ENCODE measurements around the gene AGBL4.

The AGBL4 gene

DNA sequence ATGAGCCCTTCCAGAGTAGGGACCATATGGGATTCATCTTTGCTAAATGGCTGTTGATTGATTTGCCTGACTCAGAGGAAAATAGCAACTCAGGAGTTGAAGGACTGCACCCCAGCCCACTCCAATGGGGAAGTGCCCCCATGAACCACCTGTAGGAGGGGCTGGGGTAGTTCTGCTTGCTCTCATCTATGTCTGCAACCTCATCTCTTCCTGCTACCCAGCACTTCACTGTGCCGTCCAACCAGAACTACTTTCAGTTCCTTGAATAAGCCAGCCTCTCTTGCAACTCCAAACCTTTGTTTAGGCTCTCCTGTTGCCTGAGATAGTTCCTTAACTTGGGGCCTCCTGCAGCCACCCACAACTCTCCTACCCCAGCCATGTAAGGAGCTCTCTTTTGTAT is 1273.6 kb downstream of the AGBL4 start:
- TF ChIP-seq, protein P1, sequence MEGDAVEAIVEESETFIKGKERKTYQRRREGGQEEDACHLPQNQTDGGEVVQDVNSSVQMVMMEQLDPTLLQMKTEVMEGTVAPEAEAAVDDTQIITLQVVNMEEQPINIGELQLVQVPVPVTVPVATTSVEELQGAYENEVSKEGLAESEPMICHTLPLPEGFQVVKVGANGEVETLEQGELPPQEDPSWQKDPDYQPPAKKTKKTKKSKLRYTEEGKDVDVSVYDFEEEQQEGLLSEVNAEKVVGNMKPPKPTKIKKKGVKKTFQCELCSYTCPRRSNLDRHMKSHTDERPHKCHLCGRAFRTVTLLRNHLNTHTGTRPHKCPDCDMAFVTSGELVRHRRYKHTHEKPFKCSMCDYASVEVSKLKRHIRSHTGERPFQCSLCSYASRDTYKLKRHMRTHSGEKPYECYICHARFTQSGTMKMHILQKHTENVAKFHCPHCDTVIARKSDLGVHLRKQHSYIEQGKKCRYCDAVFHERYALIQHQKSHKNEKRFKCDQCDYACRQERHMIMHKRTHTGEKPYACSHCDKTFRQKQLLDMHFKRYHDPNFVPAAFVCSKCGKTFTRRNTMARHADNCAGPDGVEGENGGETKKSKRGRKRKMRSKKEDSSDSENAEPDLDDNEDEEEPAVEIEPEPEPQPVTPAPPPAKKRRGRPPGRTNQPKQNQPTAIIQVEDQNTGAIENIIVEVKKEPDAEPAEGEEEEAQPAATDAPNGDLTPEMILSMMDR (IDR thresholded peaks at IDR 0.05): no peak

- TF ChIP-seq, protein P1 (IDR thresholded peaks at IDR 0.05): no peak
Observed at GRCh38 chr1:48749068-48749467, 1274.7 kb downstream of the AGBL4 start.

DNA sequence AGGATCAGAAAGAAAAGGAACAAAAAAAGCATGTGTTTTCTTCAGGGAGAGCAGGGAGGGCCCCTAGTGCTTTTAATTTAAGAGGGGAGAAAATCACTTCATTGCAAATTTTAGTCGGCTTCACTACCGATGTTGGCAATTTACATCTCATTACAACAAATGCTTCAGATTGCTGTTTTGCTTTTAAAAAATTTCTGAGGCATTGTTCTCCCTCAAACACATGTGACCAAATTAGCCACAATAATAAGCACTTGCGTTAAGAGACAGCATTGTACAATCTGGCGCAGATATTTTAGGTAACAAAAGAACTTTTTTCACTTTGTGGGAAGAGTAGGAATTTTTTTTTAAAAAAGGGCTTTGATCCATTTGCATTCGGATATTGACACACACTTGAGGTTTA is 1276.8 kb downstream of the AGBL4 start:
- TF ChIP-seq, protein P1 (IDR thresholded peaks at IDR 0.05): no peak

GRCh38 chr1:48744032-48744431 is 1279.7 kb downstream of the AGBL4 start:
- TF ChIP-seq, protein P1 (IDR thresholded peaks at IDR 0.05): no peak

DNA sequence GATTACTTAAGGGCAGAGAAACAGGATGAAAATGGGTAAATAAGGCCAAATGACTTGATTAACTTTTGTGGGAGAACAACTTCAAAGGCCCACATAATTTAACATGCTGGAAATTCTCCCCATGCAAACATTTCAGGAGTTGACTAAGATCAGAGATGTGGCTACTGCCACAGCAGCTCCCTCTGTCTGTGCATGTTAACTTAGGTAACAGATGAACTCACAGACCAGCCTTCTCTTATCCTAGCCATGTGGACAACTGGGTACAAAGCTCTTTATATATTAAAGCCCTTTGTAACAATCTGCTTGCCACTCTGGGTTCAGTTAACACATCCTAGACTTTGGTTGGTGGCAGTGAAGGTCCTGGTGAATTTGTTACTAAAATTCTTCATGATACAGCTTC is 1280.3 kb downstream of the AGBL4 start:
- TF ChIP-seq, protein P1 (IDR thresholded peaks at IDR 0.05): no peak

- TF ChIP-seq, protein P1 (IDR thresholded peaks at IDR 0.05): no peak
Observed at GRCh38 chr1:48741380-48741779, 1282.4 kb downstream of the AGBL4 start.

- TF ChIP-seq, protein P1 (IDR thresholded peaks at IDR 0.05): no peak
Observed at GRCh38 chr1:48740621-48741020, 1283.1 kb downstream of the AGBL4 start.

GRCh38 chr1:48739091-48739490 is 1284.7 kb downstream of the AGBL4 start:
- TF ChIP-seq, protein P1 (IDR thresholded peaks at IDR 0.05): no peak

All from LNCAP (cell line).